Parietal lobe (tissue), 1 donor: ENCODE measurements around the gene RBM38. TPM values are rescaled to one million over a fixed set of nuclear protein-coding genes. Genes with fewer than 3 reads are reported as not detected.

Experiments
- total RNA-seq: library from RNA; depleted of rRNA; stranded (reverse); fragments of >200 nt; gene quantifications from one replicate; pipeline ENCODE4 v1.2.3, GENCODE V29; 2014

Gene RBM38
- 8.5 TPM for total RNA-seq

GRCh38 chr20:57390604-57391438 lies at the start of gene RBM38:
TSS of gene RBM38 (plus strand) at chr20:57391396. CDS start at chr20:57391582, 186 bp downstream.

GRCh38 chr20:57351042-57351783 lies 40.0 kb upstream of the RBM38 start, which contains the start of gene RAE1:
TSS of gene RAE1 (plus strand) at chr20:57351255. CDS start at chr20:57354039, 2,784 bp downstream.

Other genes with a start within 250 kb of the RBM38 start
- gene BMP7, start 124.8 kb upstream of the RBM38 start, total RNA-seq, result 16.9 TPM
- gene SPO11, start 61.6 kb upstream of the RBM38 start, total RNA-seq, result not detected
- gene RAE1, start 40.1 kb upstream of the RBM38 start, total RNA-seq, result 41.6 TPM
- not detected for gene CTCFL, start 133.7 kb downstream of the RBM38 start, total RNA-seq
- gene PCK1, start 169.7 kb downstream of the RBM38 start, total RNA-seq, result not detected
- gene ZBP1, start 229.0 kb downstream of the RBM38 start, total RNA-seq, result not detected